HG03066 (cell line): ENCODE measurements around the gene THBS3.
"Not testable (repeated sequence)": the region's sequence is repeated elsewhere in the genome, so short reads cannot be mapped to it uniquely, and the experiment has no call there.

Experiments used
- ATAC-seq: cut with Tn5 transposase; IDR thresholded peaks from one replicate; pipeline ENCODE4 v1.9.1; 2021; ENCODE audit warnings: low read depth; ENCODE audit not compliant: unreplicated experiment

THBS3 gene

DNA sequence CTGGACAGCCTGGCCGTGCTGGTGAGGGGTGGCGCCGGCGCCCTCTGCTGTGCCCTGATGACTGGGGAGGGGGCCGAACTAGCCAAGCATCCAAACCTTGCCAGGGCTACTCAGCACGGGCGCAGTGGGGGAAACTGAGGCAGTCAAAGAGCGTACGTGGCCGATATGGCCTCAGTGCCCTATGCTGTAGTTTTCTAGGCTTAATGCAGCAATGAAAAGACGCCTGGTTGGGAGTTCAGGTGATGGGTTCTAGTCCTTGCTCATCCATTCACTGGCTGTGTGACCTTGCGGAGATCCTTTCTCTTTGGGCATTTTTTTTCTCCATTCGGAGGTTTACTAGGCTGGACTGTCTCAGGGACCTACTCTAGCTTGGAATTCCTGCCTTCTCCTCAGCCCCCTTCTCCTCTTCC, 1.6 kb upstream of the THBS3 start:
- no peak for ATAC-seq

GRCh38 chr1:155208541-155209311, 1.0 kb upstream of the THBS3 start, which contains the start of gene MTX1:
MTX1 (plus strand) TSS chr1:155208695; CDS start chr1:155208805, 110 bp downstream.
- peak; percentile 63 for ATAC-seq

DNA sequence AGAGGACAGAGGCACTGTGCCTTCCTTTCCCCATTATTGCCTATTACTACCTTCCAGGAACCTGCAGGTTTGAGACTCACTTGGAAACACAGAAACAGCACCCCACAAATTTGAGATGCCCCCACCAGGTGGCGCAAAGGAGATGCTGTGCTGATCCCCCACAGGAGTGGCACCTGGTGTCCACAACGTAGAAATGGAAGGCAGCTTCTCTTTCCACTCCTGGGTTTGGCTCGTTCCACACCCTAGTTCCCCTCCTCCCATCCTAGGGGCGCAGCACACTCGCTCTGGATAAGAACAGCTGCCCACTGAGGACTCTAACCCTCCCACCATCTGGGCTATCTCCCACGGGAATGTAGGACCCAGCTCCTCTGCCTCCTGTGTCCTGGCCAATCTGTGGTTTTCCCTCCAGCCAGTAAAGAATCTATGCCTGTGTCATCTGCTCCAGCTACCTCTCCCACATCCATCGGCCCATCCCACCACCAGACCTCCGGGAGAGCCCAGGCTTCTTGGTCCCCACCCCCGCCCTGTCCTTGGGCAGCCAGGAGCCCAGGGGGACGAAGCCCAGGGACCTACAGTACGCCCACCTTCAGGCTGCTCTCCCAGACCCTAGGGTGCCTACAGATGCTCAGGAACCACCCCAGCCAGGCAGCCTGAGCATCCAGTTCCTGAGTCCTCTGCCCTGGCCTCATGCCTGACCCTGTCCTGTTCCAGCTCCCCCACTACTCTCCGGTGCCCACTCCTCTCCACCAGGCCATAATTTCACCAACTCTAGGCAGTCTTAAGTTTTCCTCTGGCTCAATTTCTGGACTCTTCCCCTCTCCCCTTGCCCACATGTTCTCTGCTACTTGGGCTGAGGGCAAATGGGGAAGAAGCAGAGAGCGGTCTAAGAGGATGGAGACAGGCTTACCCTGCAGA, 549 bp downstream of the THBS3 start:
- no peak for ATAC-seq

DNA sequence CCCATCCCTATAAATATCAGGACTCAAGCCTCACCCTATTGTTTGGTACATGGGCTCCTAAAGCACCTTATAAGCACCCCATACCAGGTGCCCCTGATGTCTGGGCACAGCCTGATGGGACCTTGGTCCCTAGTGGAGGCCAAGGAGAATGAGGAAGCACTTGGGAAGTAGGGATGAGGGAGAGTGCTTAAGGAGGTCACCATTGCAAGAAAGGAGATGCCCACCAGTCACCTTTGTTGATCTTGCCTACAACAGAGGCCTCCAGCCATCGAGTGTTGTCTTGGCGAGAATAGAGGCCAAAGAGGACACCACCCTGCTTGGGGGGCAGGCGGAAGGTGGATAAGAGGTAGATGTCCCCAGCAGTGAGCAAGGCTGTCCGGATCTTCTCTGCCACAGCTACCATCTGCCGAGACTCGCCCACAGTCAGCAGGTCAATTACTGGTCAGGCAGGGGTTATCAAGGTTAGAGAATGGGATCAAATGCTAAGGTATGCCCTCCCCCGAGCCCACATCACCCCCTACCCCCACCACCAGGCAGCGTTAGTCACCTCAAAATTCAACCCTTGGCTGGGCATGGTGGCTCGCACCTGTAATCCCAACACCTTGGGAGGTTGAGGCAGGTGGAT, 1.6 kb downstream of the THBS3 start:
- ATAC-seq, result no peak

- no peak for ATAC-seq
These were observed 2.7 kb downstream of the THBS3 start for GRCh38 chr1:155205035-155205434.

GRCh38 chr1:155202731-155203515, 4.8 kb downstream of the THBS3 start:
- no peak for ATAC-seq

GRCh38 chr1:155202198-155202597, 5.5 kb downstream of the THBS3 start:
- ATAC-seq, result no peak

- ATAC-seq, result no peak
These were observed 6.8 kb downstream of the THBS3 start for GRCh38 chr1:155200920-155201319.

GRCh38 chr1:155199792-155200191, 7.9 kb downstream of the THBS3 start:
- no peak for ATAC-seq

- ATAC-seq, result no peak
These were observed 9.2 kb downstream of the THBS3 start for GRCh38 chr1:155198547-155198906.

DNA sequence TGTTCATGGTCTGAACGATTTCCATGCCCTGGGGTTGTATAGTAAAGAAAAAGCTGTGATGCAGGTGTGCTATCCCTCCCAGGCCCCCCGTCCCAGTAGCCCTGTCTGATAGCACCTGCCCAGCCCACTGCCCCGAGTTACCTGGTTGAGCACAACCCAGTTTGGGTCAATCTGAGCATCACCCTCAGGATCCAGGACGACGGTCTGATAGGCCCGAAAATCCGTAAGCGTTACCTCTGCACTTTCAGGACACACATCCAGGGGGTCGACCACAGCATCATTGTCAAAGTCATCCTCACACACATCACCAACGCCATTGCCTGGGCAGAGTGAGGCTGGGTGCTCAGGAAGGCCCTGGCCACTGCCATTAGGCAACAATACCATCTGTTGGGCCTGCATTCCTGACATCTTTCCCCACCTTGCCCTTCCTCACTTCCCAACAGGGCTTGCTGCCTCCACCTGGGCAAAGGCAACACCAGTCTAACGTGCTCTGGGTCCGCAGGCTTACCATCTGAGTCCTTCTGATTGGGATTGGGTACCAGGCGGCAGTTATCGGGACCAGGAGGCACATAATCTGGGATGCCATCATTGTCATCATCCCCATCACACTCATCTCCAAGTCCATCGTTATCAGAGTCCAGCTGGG, 9.7 kb downstream of the THBS3 start:
- no peak for ATAC-seq

GRCh38 chr1:155196893-155197638, 10.6 kb downstream of the THBS3 start:
- ATAC-seq, result no peak

GRCh38 chr1:155196103-155196892, 11.4 kb downstream of the THBS3 start:
- ATAC-seq, result no peak

- ATAC-seq, result no peak
These were observed 12.2 kb downstream of the THBS3 start for GRCh38 chr1:155195201-155196102.

DNA sequence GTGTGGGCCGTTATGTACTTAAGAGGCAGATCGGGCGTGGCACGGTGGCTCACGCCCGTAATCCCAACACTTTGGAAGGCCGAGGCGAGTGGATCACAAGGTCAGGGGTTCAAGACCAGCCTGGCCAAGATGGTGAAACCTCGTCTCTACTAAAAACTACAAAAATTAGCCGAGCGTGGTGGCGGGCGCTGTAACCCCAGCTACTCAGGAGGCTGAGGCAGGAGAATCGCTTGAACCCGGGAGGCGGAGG, 13.8 kb downstream of the THBS3 start:
- ATAC-seq, result not testable (repeated sequence)

GRCh38 chr1:155193275-155193990, 14.3 kb downstream of the THBS3 start:
- ATAC-seq, result no peak
